ENCODE results near the gene WDR12.

- no peak for TF ChIP-seq POLR2A (IDR thresholded peaks at IDR 0.05)
- TF ChIP-seq CTCF (IDR thresholded peaks at IDR 0.05) = no peak
Measured at GRCh38 chr2:202910698-202911097, 775 bp downstream of the WDR12 start.

All from ovary (tissue), 3 donors.